A549 (cell line): ENCODE data around the gene NAA50. TPM values are rescaled to one million over a fixed set of nuclear protein-coding genes. Genes with fewer than 3 reads are reported as not detected.

Experiments
- ATAC-seq, 2 experiments: fragments of 200-7000 bp in 1 of 2; fragments of >200 bp in 1 of 2; cut with Nextera tagmentation in 1 of 2; cut with Tn5 transposase in 1 of 2; 3 replicates each; pipeline versions ENCODE4 v1.8.0 to v1.9.1; 2018 to 2020; ENCODE audit warnings: mild to moderate bottlenecking in 1 of 2, moderate library complexity in 1 of 2
- CTCF ChIA-PET: fragments of 300-600 bp; sonication (Branson Sonifier 250); formaldehyde crosslinking; extraction: SDS; loops from one replicate; lab custom pipeline; 2021; ENCODE audit warnings: antibody characterized with exemption, inconsistent platforms; lab: Yijun Ruan, JAX
- POLR2A ChIA-PET: fragments of 350-600 bp; formaldehyde crosslinking; extraction: SDS; loops from one replicate; lab custom pipeline; 2021; ENCODE audit warnings: antibody characterized with exemption, inconsistent platforms; lab: Yijun Ruan, JAX
- DNase-seq, 2 experiments: peaks; one replicate each; pipeline versions ENCODE4 v3.0.0 to v3.0.0-alpha.2; 2011 to 2016; ENCODE audit warnings: low read depth in 1 of 2, low spot score in 1 of 2
- FAIRE-seq: peaks from 2 replicates; lab custom pipeline; 2011; peaks lifted over from hg19 to GRCh38; lab: Jason Lieb, UNC
- H3K27ac ChIP-seq, 2 experiments: fragments of >200 bp; sonication (Bioruptor Twin); formaldehyde crosslinking; 3 replicates each; pipeline ENCODE4 v1.5.1; 2016 to 2017
- H3K4me1 ChIP-seq: fragments of >200 bp; sonication (Bioruptor Twin); formaldehyde crosslinking; 3 replicates; pipeline ENCODE4 v1.6.1; 2016
- H3K4me2 ChIP-seq: fragments of >200 bp; sonication (Bioruptor Twin); formaldehyde crosslinking; 3 replicates; pipeline ENCODE4 v1.6.1; 2016
- H3K4me3 ChIP-seq: fragments of >200 bp; sonication (Bioruptor Twin); formaldehyde crosslinking; 3 replicates; pipeline ENCODE4 v1.5.1; 2016
- H3K9me3 ChIP-seq: fragments of >200 bp; sonication (Bioruptor Twin); formaldehyde crosslinking; 3 replicates; pipeline ENCODE4 v1.6.1; 2016
- ATOH8 ChIP-seq: fragments of 250-450 bp; sonication (Bioruptor Pico); IDR thresholded peaks from 2 replicates; pipeline ENCODE4 v1.5.0; 2020; ENCODE audit warnings: low read depth, mild to moderate bottlenecking, moderate library complexity
- BCL3 ChIP-seq: fragments of >200 bp; sonication (Bioruptor Twin); formaldehyde crosslinking; IDR thresholded peaks from 3 replicates; pipeline ENCODE4 v1.6.1; 2016
- CEBPB ChIP-seq, 2 experiments: fragments of >200 bp in 1 of 2; sonication (Bioruptor Twin) in 1 of 2; formaldehyde crosslinking in 1 of 2; IDR thresholded peaks; 2 replicates each; pipeline ENCODE4 v1.6.1; 2012 to 2016
- CTCF ChIP-seq: fragments of >200 bp; sonication (Bioruptor Twin); formaldehyde crosslinking; IDR thresholded peaks from 3 replicates; pipeline ENCODE4 v1.5.1; 2016
- EHMT2 ChIP-seq: fragments of 200-600 bp; sonication (generic); IDR thresholded peaks from 2 replicates; pipeline ENCODE4 v1.6.1; 2016; ENCODE audit warnings: antibody characterized with exemption, low read depth, mild to moderate bottlenecking, moderate library complexity
- EP300 ChIP-seq, 2 experiments: fragments of >200 bp; sonication (Bioruptor Twin); formaldehyde crosslinking; IDR thresholded peaks; 2 replicates in 1 of 2; 3 replicates in 1 of 2; pipeline ENCODE4 v1.6.1; 2016 to 2017
- FOSL2 ChIP-seq, 2 experiments: fragments of 450-650 bp in 1 of 2; fragments of >200 bp in 1 of 2; sonication (Bioruptor Twin) in 1 of 2; formaldehyde crosslinking; IDR thresholded peaks; 2 replicates each; pipeline versions ENCODE4 v1.5.0 to v1.6.1; 2016 to 2020; ENCODE audit warnings: mild to moderate bottlenecking in 1 of 2, moderate library complexity in 1 of 2
- FOXS1 ChIP-seq: fragments of 250-450 bp; sonication (Bioruptor Pico); IDR thresholded peaks from 2 replicates; pipeline ENCODE4 v1.5.0; 2020; ENCODE audit warnings: mild to moderate bottlenecking, moderate library complexity
- HES2 ChIP-seq: fragments of >200 bp; sonication (Bioruptor Twin); formaldehyde crosslinking; IDR thresholded peaks from 2 replicates; pipeline ENCODE4 v1.6.1; 2016
- HMGXB4 ChIP-seq: fragments of 250-450 bp; sonication (Bioruptor Pico); IDR thresholded peaks from 2 replicates; pipeline ENCODE4 v1.5.0; 2021; ENCODE audit warnings: mild to moderate bottlenecking, moderate library complexity, borderline replicate concordance
- HOXB5 ChIP-seq: fragments of 250-450 bp; sonication (Bioruptor Pico); IDR thresholded peaks from 2 replicates; pipeline ENCODE4 v1.5.0; 2020; ENCODE audit warnings: mild to moderate bottlenecking, moderate library complexity
- KDM1A ChIP-seq: fragments of 200-600 bp; sonication (generic); IDR thresholded peaks from 2 replicates; pipeline ENCODE4 v1.6.1; 2016; ENCODE audit warnings: low read depth, mild to moderate bottlenecking
- MAFK ChIP-seq: fragments of 450-650 bp; IDR thresholded peaks from 2 replicates; pipeline ENCODE4 v1.6.1; 2014; ENCODE audit not compliant: partially characterized antibody
- NR3C1 ChIP-seq: fragments of >200 bp; sonication (Bioruptor Twin); formaldehyde crosslinking; IDR thresholded peaks from 3 replicates; pipeline ENCODE4 v1.6.1; 2017
- PBX3 ChIP-seq: IDR thresholded peaks from 2 replicates; pipeline ENCODE4 v1.6.1; 2012
- SMC3 ChIP-seq: fragments of >200 bp; sonication (Bioruptor Twin); formaldehyde crosslinking; IDR thresholded peaks from 3 replicates; pipeline ENCODE4 v1.6.1; 2018; ENCODE audit warnings: inconsistent platforms
- TP53 ChIP-seq: fragments of 250-450 bp; sonication (Bioruptor Pico); IDR thresholded peaks from 2 replicates; pipeline ENCODE4 v1.5.0; 2021; ENCODE audit warnings: mild to moderate bottlenecking, moderate library complexity
- ZC3H11A ChIP-seq: fragments of 450-650 bp; IDR thresholded peaks from 2 replicates; pipeline ENCODE4 v1.6.1; 2014; ENCODE audit warnings: antibody characterized with exemption, mild to moderate bottlenecking
- ZNF302 ChIP-seq: fragments of 250-450 bp; sonication (Bioruptor Pico); IDR thresholded peaks from 2 replicates; pipeline ENCODE4 v1.9.0; 2021; ENCODE audit warnings: inconsistent platforms, mild to moderate bottlenecking, moderate library complexity
- WGBS: methylation state at CpG from one replicate; pipeline ENCODE4 v1.1.6; 2017; ENCODE audit errors: missing lambda C conversion rate; 5-methylcytosine and 5-hydroxymethylcytosine counted together
- polyA plus RNA-seq, 4 experiments: library from polyadenylated mRNA; depleted of rRNA in 3 of 4; stranded (reverse); fragments of >200 nt; fragmentation: RNase III in 1 of 4; extraction: RNeasy Plus Mini Kit Qiagen cat#74134 plus additional on column Dnase treatment in 1 of 4; gene quantifications; 2 replicates in 3 of 4; 3 replicates in 1 of 4; pipeline ENCODE4 v1.2.3, GENCODE V29; 2011 to 2017

NAA50 gene
- polyA plus RNA-seq, 2 of the 4 experiments (the other 2 are of a cell fraction), result 141 to 180 TPM

GRCh38 chr3:113769551-113769950, 23.5 kb upstream of the NAA50 start:
- H3K4me1 ChIP-seq, result peaks cover 9% of the 10 kb centered on the region; the same call in 2 of the 3 replicates
- no peak overlapping the region for H3K4me3 ChIP-seq
- ChIA-PET POLR2A (no interaction called here), CTCF (interaction anchor here (0.7 kb wide), 1 partner anchor 19 kb away, joined by 3 read pairs; no protein-coding TSS in a partner anchor)
- TF ChIP-seq FOXS1 (CRISPR knock-in tag) (no peak), FOSL2 (IDR thresholded peaks at IDR 0.05) (no peak; the same call in 1 of the 2 replicates), FOSL2 (CRISPR knock-in tag; IDR thresholded peaks at IDR 0.05) (peak; percentile 75), MAFK (no peak), SMC3 (no peak), ZC3H11A (no peak), ATOH8 (no peak), HES2 (no peak)
- DNase-seq, result peak; percentile 5 to 53
- FAIRE-seq, result no peak
- no peaks in the 10 kb centered on the region for H3K9me3 ChIP-seq
- ATAC-seq, result peak; percentile 66 to 76; a peak in 5 of 6 replicates
- H3K27ac ChIP-seq, result no peak overlapping the region
- peak overlapping the region; percentile 27; the same call in 2 of the 3 replicates for H3K4me2 ChIP-seq

- DNase-seq (no peak), ATAC-seq (no peak), FAIRE-seq (no peak)
- Histone ChIP-seq H3K4me1 (peaks cover 6% of the 10 kb centered on the region; the same call in 2 of the 3 replicates), H3K4me2 (no peak overlapping the region), H3K9me3 (no peaks in the 10 kb centered on the region), H3K4me3 (no peak overlapping the region), H3K27ac (no peak overlapping the region)
- CTCF ChIA-PET, result interaction anchor here (0.9 kb wide), 1 partner anchor 20 kb away, joined by 3 read pairs; no protein-coding TSS in a partner anchor
- TF ChIP-seq EHMT2 (no peak), TP53 (CRISPR knock-in tag) (no peak), HOXB5 (CRISPR knock-in tag) (no peak), ATOH8 (no peak)
- POLR2A ChIA-PET, result interaction anchor here (0.6 kb wide), 1 partner anchor 38 kb away, joined by 4 read pairs; no protein-coding TSS in a partner anchor
- WGBS, result 83% methylated on average over 2 of the region's 2 CpGs
These were observed 18.6 kb upstream of the NAA50 start for GRCh38 chr3:113764698-113765097.

GRCh38 chr3:113758389-113759024, 12.5 kb upstream of the NAA50 start:
- TF ChIP-seq KDM1A, result 0 out of 2 replicates have a peak, but pooled peaks have one; percentile 40
- TF ChIP-seq BCL3, result no peak
- H3K4me2 ChIP-seq, result no peak overlapping the region
- ATAC-seq, result no peak
- 97% methylated on average over 1 of the region's 1 CpG for whole genome bisulfite sequencing
- peaks cover 6% of the 10 kb centered on the region; the same call in 1 of the 3 replicates for H3K9me3 ChIP-seq
- peak; percentile 13 for FAIRE-seq
- H3K4me1 ChIP-seq, result no peaks in the 10 kb centered on the region
- CTCF ChIA-PET, result interaction anchor here (0.8 to 1.8 kb wide), 2 partner anchors 13 to 80 kb away, joined by 3 to 4 read pairs; partner anchors contain the start of gene GRAMD1C
- no peak for DNase-seq
- POLR2A ChIA-PET, result no interaction called here
- H3K27ac ChIP-seq, result no peak overlapping the region
- H3K4me3 ChIP-seq, result no peak overlapping the region

- FAIRE-seq, result no peak
- CTCF ChIA-PET, result no interaction called here
- TF ChIP-seq HES2, result no peak
- TF ChIP-seq CTCF, result no peak
- no peak for TF ChIP-seq NR3C1
- TF ChIP-seq ZNF302 (CRISPR knock-in tag), result no peak
- TF ChIP-seq CEBPB (IDR thresholded peaks at IDR 0.05), result no peak
- no peak for TF ChIP-seq HMGXB4
- no peak for TF ChIP-seq EP300 (IDR thresholded peaks at IDR 0.05)
- no peak for TF ChIP-seq PBX3
These were observed 8.6 kb upstream of the NAA50 start for GRCh38 chr3:113754494-113755159.

More at GRCh38 chr3:113754494-113755159, 8.6 kb upstream of the NAA50 start:
- H3K4me2 ChIP-seq, result no peak overlapping the region
- DNase-seq (no peak), ATAC-seq (no peak)
- no peak overlapping the region for H3K27ac ChIP-seq
- H3K4me3 ChIP-seq, result no peak overlapping the region
- 89% methylated on average over 5 of the region's 5 CpGs for WGBS
- H3K4me1 ChIP-seq, result no peaks in the 10 kb centered on the region
- peaks cover 6% of the 10 kb centered on the region; the same call in 1 of the 3 replicates for H3K9me3 ChIP-seq
- POLR2A ChIA-PET, result no interaction called here
